RWPE2 (cell line): ENCODE measurements around the gene SAFB2.

Source experiments
- ATAC-seq: fragments of 200-7000 bp; cut with Tn5 transposase; 3 replicates; pipeline ENCODE4 v1.9.1; 2021; ENCODE audit warnings: low read depth
- DNase-seq: peaks from one replicate; pipeline ENCODE4 v3.0.0-alpha.2; 2020; ENCODE audit warnings: low spot score
- H3K27ac ChIP-seq: fragments of 450-650 bp; 2 replicates; pipeline ENCODE4 v1.5.1; 2017; ENCODE audit warnings: mild to moderate bottlenecking; ENCODE audit not compliant: poor library complexity, severe bottlenecking
- H3K27me3 ChIP-seq: fragments of 250-450 bp; sonication (Bioruptor Pico); 2 replicates; pipeline ENCODE4 v1.5.1; 2021; ENCODE audit warnings: mild to moderate bottlenecking, moderate library complexity; ENCODE audit not compliant: insufficient read depth, poor library complexity, severe bottlenecking
- H3K36me3 ChIP-seq: fragments of 250-450 bp; sonication (Bioruptor Pico); 2 replicates; pipeline ENCODE4 v1.5.1; 2020; ENCODE audit warnings: low read depth, mild to moderate bottlenecking, moderate library complexity
- H3K4me1 ChIP-seq: fragments of 250-450 bp; sonication (Bioruptor Pico); 2 replicates; pipeline ENCODE4 v1.5.1; 2021; ENCODE audit warnings: mild to moderate bottlenecking, moderate library complexity; ENCODE audit not compliant: insufficient read depth, poor library complexity, severe bottlenecking
- H3K4me3 ChIP-seq: fragments of 250-450 bp; sonication (Bioruptor Pico); 2 replicates; pipeline ENCODE4 v1.5.1; 2021; ENCODE audit warnings: mild to moderate bottlenecking, moderate library complexity; ENCODE audit not compliant: severe bottlenecking
- H3K9me3 ChIP-seq: fragments of 250-450 bp; sonication (Bioruptor Pico); 2 replicates; pipeline ENCODE4 v1.5.1; 2021; ENCODE audit warnings: mild to moderate bottlenecking, moderate library complexity; ENCODE audit not compliant: severe bottlenecking
- CTCF ChIP-seq: fragments of 450-650 bp; IDR thresholded peaks from one replicate; pipeline ENCODE4 v1.5.1; 2017; ENCODE audit warnings: mild to moderate bottlenecking, moderate library complexity; ENCODE audit not compliant: poor library complexity, severe bottlenecking

The SAFB2 gene

GRCh38 chr19:5594521-5594950, 28.0 kb downstream of the SAFB2 start:
- DNase-seq (no peak), ATAC-seq (no peak)
- no peaks in the 10 kb centered on the region for H3K27me3 ChIP-seq
- no peaks in the 10 kb centered on the region for H3K9me3 ChIP-seq
- no peaks in the 10 kb centered on the region for H3K4me1 ChIP-seq
- H3K4me3 ChIP-seq = no peak overlapping the region
- no peak overlapping the region for H3K27ac ChIP-seq
- peaks cover 76% of the 10 kb centered on the region for H3K36me3 ChIP-seq
- no peak for TF ChIP-seq CTCF

DNA sequence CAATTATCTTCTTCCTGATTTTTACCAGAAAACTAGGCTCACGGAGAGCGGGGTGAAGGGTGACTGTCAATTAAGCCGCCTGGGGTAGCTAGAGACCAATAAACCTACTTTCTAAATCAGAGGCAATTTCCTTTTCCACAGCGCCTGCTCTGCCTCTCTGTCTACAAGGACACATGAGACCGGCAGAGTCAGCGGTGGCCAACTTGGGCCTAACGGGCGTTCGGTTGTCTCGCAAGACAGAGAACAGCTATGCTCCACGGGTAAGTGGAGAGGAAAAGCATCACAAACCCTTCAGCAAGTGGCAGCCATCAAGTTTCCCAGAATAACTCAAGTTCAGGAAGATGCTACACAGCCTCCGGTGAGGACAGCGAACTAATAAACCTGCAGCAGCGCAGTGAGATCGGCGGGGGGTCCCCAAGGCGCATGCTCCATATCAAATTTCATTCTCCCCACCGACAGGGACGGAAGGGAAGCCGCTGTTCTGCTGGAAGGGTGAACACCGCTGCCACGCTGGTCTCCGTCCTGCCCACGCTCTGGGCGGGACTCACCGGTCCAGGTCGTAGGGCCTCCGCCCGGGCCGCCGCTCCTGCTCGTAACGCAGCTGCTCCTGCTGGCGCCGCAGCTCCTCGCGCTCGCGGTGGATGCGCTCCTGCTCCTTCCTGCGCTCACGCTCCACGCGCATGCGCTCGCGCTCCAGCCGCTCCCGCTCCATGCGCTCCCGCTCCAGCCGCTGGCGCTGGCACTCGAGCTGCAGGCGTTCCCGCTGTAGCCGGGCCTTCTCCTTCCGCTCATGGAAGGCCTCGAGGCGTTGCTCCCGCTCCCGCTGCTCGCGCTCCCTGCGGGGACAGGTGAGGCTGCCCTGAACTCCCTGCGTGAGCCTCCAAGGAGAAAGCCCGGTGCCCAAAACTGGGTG, 29.0 kb downstream of the SAFB2 start:
- DNase-seq = no peak
- no peak for ATAC-seq
- no peak overlapping the region for H3K27ac ChIP-seq
- no peaks in the 10 kb centered on the region for H3K9me3 ChIP-seq
- no peaks in the 10 kb centered on the region for H3K27me3 ChIP-seq
- no peak overlapping the region for H3K4me3 ChIP-seq
- no peak for TF ChIP-seq CTCF
- H3K36me3 ChIP-seq = peaks cover 71% of the 10 kb centered on the region
- no peaks in the 10 kb centered on the region for H3K4me1 ChIP-seq

DNA sequence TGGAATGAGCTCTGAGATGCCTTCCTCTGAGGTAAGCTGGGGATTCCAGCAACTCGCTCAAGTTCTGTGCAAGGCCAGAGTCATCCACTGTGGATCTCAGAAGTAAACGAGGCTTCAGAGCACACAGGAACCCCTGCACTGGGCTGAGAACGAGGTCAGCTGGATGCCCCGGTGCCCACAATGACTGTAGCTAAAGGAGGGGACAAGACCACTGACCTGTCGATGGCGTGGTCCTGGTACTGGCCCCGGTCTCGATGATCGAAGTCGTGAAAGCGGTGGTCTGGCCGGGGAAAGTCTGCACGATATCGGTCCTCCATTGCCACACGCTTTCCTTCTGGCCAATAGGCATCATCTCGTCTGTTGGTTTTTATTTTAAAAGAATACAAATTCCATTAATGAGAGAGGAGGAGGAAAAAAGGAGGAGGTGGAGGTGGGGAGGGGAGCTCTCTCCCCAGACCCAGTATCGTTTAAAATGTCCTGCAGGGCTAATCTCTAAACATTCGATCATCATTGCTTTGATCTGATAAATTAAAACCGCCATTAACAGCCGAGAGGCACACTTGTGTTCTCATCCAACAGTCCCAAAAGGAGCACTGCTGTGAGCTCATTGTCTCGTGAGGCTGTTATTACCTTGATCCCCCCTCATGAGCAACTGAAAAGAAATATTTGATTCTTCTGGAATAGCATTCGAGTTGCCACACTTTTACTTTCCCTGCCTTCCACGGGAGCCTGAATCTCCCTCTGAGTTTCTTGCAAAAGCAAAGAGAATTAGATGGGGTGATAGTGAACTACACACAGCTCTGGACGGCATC, 29.8 kb downstream of the SAFB2 start:
- no peak overlapping the region for H3K27ac ChIP-seq
- H3K27me3 ChIP-seq = no peaks in the 10 kb centered on the region
- TF ChIP-seq CTCF = no peak
- H3K4me3 ChIP-seq = no peak overlapping the region
- H3K9me3 ChIP-seq = no peaks in the 10 kb centered on the region
- peaks cover 73% of the 10 kb centered on the region for H3K36me3 ChIP-seq
- DNase-seq (no peak), ATAC-seq (no peak)
- H3K4me1 ChIP-seq = no peaks in the 10 kb centered on the region

GRCh38 chr19:5591476-5591875, 31.1 kb downstream of the SAFB2 start:
- Histone ChIP-seq H3K27me3 (no peaks in the 10 kb centered on the region), H3K27ac (no peak overlapping the region), H3K36me3 (peaks cover 68% of the 10 kb centered on the region), H3K4me1 (no peaks in the 10 kb centered on the region), H3K9me3 (no peaks in the 10 kb centered on the region), H3K4me3 (no peak overlapping the region)
- DNase-seq (no peak), ATAC-seq (no peak)
- TF ChIP-seq CTCF = no peak
